WTC11 (cell line): ENCODE data around the gene PRDM15.

Experiments used
- CTCF ChIP-seq: fragments of 200-600 bp; IDR thresholded peaks from 2 replicates; pipeline ENCODE4 v1.8.0; 2022; ENCODE audit warnings: antibody characterized with exemption
- EMX1 ChIP-seq: fragments of 250-450 bp; sonication (Bioruptor Pico); IDR thresholded peaks from 2 replicates; pipeline ENCODE4 v1.8.0; 2021; ENCODE audit warnings: mild to moderate bottlenecking
- ESRRA ChIP-seq: sonication (generic); formaldehyde crosslinking; IDR thresholded peaks from 2 replicates; pipeline ENCODE4 v1.8.1; 2022; ENCODE audit warnings: mild to moderate bottlenecking, missing genetic modification reagents, borderline replicate concordance
- HMGXB4 ChIP-seq: sonication (generic); formaldehyde crosslinking; IDR thresholded peaks from 2 replicates; pipeline ENCODE4 v1.8.1; 2023; ENCODE audit warnings: mild to moderate bottlenecking, moderate library complexity, missing genetic modification reagents
- IRF2 ChIP-seq: sonication (generic); formaldehyde crosslinking; IDR thresholded peaks from 2 replicates; pipeline ENCODE4 v1.8.0; 2022; ENCODE audit warnings: low read depth, missing genetic modification reagents, borderline replicate concordance

- no peak for TF ChIP-seq ESRRA (CRISPR knock-in tag)
- TF ChIP-seq IRF2 (CRISPR knock-in tag), result no peak
- TF ChIP-seq CTCF, result no peak
- no peak for TF ChIP-seq HMGXB4 (CRISPR knock-in tag)
- TF ChIP-seq EMX1 (CRISPR knock-in tag), result no peak
Observed at GRCh38 chr21:41759214-41759840, 119.8 kb downstream of the PRDM15 start.
